Stimulated activated CD8-positive, alpha-beta memory T cell treated with anti-CD3 and anti-CD28 coated beads, Interleukin-7, amount 100 ng/mL, for 4 hours (primary cell): Measurements from ENCODE around the gene ERG28.
"Not testable (repeated sequence)": the region's sequence is repeated elsewhere in the genome, so short reads cannot be mapped to it uniquely, and the experiment has no call there.

Experiments
- DNase-seq, 2 donors: peaks; one replicate each; pipeline ENCODE4 v3.0.0-alpha.2; 2020; ENCODE audit warnings: low read depth in 2 of 2

The ERG28 gene, protein sequence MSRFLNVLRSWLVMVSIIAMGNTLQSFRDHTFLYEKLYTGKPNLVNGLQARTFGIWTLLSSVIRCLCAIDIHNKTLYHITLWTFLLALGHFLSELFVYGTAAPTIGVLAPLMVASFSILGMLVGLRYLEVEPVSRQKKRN

DNA sequence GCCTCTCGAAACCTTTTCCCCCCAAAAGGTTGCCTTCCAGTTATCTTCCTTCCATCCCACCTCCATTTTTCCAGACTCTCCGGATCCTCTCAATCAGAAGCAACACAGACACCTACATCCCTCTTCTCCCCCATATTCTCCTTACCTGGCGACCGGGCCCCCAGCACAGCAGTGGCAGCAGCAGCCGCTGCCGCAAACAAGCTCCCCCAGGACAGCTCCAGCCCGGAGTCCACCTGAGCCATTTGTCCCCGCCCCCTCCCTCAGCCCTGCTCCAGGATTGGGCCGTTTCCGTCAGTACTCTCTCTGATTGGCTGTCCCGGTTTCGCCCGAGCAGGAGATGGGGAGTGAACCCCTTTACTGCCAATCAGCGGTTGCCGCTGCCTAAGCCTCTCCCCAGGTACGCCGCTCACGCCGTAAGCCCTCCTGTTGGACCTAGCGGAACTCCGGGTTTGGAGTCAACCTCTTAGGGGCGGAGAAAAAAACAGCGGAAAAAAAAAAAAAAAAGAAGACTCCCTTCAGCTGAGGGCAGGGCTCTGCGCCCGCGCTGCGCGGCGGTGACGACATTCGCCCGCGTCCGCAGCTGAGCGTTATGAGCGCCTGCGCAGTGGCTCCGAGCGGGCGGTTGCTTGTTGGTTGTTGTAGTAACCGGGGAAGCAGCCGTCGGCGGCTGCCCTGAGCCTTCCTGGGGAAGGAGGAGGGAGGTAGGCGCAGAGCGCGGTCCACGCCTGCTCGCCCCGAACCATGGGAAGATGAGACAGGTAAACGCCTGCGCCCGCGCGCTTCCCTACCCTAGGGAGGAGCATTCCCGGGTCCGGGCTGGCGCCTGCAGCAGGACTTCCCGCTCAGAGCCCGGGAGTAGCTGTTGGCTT is at the start of gene ERG28, which contains the start of gene TTLL5:
ERG28 (minus strand) TSS at position 247 of the 869 bp plus-strand sequence. CDS start 3,374 bp downstream, outside the sequence.
TTLL5 (plus strand) TSS at position 617 of the 869 bp plus-strand sequence. CDS start 1,904 bp downstream, outside the sequence.
- peak; percentile 92 to 95 for DNase-seq

DNA sequence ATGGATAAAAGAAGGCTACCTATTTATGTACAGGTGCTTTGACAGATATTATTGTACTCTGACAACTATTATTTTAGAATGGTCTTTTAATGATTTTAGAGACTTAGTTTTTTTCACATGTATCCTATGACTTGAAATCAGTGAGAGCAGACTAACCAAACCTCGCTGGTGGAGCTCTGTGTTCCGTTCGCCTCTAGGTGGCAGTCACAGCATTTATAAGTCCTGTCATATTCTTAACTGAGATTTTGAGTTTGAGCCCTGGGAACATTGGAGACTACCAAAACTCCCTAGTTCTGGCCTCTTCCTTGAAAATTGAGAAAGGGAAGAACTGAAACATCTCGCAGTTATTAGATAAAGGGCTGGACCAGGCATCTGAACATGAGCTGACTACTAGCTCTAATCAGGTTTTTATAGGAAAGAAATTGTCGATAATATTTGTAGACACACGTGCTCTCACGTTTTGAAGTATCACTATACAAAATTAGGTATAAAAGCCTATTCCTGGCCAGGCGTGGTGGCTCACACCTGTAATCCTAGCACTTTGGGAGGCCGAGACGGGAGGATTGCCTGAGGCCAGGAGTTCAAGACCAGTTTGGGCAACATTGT is 48.6 kb upstream of the ERG28 start:
- DNase-seq, result peak; percentile 11 to 39

DNA sequence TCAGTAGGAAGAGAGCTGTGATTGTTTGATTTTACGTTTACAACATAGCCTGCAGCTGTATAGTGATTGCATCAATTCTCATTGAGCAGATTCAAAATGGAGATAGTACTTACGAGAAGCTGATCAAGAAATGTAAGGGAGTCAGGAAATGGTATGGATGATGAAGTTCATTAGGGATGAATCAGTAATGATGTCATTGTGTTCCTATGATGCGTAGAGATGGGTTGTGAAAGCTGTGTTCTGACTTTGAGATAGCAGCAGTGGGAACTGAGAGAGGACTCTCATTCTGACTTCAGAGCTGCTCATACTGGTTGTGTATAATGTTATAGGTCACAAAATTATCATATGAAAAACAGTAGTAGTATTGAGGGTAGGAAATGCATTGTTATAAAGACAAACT is 44.3 kb upstream of the ERG28 start:
- no peak for DNase-seq

DNA sequence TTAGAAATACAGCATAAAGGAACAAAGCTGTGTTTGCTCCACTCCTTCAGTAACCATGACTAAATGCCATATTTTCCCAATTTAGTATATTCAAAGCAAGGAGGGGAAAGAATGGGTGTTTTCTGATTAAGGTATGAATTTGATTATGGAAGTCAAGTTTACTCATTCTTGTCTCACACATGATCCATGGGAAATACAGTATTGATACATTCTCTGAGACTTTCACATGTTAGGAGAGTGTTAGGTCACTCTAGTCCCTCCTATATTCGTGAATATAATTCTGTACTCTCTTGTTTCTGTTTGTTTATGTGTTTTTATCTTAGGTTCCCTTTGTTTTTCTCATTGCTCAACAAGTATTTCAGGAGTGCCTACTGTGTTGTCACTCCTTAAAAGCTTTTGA is 42.8 kb upstream of the ERG28 start:
- no peak for DNase-seq

DNA sequence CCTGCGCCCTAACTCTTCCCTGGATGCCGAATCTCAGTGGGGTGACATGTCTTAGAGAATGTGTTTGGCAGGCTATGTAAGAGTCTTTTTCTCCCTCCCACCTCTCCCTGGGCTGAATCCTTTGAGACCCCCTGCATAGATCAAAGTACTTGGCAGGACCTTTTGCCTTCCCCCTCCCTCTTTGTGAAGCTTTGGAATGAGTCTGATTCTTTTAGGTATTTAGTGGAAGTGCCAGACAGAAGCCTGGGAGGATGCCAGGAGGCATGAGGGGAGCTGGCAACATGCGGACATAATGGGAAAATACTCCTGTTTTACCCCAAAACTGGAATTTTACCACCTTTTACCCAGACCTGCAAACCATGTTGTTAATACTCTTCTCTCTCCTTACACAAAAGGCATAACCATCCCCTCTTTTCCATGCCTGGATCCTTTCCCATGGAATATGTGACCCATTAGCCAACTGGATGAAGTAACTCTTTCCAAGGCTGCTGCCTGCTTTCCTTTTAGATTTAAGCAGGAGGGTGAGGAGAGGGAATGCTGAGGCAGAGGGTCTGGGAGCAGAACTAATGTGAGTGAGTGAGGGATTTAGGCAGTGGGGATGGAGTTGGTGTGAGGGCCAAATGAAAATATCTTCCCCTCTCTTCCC is 42.1 kb upstream of the ERG28 start:
- no peak for DNase-seq

DNA sequence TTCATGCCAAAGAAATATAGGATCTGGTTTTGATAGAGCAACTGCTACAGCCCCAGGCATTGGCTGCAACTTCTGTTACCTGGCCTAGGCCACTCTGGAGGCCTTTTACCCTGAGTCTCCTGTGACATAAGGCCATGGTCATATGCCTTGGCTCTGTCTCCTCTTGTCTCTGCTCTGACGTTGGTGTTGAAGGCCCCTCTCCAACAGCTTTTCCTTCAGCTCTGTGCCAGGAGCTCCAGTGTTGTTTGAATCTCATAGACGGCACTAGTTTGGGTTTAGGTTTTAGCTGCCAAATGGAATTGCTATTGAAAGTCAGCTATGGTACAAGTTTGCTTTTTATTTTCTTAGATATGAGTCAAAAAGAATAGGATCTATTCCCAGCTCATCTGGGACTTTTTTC is 41.4 kb upstream of the ERG28 start:
- DNase-seq, result no peak

DNA sequence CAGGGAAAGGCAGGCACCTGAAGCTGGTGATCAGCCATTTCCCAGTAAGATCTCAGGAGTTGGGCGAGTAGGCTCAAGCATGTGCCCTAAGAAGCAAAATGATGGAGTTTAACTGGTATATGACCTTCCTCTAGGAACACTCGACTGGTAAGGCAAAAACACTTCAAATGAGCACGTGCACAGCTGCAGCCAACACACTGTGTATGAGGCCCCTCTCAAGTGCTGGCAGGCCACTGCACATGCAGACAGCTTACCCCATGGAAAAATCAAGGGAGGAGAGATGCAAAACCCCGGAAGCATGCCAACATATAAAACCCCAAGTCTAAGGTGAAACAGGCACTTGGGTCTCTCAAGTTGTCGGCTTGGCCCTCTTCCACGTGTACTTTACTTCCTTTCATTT is 39.6 kb upstream of the ERG28 start:
- no peak for DNase-seq

DNA sequence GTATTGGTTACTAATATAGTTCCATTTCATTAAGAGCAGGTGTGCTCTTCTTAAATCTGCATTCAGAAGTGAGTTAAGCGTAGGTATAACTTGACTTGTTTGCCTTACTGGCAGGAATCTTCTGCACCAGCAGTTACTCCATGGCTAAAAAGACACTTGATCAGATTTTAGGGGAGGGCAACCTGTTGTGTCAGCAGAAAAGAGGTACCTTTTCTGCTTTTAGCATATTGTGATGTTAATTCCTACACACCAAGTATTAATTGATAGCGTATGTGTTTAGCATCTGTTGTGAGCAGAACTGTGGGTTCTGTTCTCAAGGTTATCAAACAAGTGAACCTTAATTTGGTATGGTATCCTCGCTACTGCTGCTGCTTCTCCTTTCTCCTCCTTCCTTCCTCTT is 38.7 kb upstream of the ERG28 start:
- DNase-seq, result no peak

DNA sequence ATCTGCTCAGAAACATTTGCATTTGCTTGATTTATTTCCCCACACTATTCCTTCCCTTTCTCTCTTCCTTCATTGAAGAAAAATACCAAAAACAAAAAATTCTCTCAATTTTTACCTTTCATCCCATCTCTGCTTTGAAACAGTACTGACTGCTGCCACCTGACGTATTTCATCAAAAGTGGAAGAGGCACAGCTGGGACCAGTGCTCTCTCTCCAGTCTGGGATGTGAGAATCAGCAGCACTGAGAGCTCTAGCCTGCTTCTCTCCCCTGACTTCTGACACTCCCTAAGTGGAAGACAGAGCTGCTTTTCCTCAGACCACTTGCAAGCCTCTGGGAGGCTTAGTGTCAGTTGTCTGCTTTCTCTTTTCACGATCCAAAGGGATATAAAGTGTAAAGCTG is 37.2 kb upstream of the ERG28 start:
- DNase-seq, result no peak

DNA sequence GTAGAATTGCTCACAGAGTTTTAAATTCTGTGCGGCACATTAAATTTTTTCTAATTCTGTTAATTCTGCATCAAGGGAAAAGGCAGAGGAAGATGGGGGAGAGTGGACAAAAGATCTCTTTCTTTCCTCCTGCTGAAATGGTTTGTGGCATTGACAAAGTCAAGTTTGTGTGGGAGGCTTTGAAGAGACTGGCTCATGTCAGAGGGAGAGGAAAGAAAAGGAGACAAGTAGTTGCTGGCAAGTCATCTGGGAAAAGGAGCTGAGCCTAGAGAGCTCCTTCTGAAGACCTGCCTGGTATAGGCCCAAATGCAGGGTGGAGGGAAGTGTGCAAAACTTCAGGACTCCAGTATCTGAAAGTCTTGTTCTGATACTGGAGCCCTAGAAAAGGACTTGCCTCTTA is 36.7 kb upstream of the ERG28 start:
- no peak for DNase-seq

DNA sequence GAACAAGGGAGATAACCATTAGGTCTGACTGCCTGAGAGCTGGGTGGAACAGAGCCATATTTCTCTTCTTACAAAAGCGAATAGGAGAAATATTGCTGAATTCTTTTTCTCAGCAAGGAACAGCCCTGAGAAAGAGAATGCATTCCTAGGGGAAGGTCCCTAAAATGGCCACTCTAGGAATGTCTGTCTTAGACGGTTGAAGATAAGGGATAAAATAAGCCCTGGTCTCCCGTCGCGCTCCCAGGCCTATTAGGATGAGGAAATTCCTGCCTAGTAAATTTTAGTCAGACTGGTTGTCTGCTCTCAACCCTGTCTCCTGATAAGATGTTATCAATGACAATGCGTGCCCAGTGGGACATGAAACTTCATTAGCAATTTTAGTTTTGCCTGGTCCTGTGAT is 34.3 kb upstream of the ERG28 start:
- DNase-seq, result not testable (repeated sequence)

DNA sequence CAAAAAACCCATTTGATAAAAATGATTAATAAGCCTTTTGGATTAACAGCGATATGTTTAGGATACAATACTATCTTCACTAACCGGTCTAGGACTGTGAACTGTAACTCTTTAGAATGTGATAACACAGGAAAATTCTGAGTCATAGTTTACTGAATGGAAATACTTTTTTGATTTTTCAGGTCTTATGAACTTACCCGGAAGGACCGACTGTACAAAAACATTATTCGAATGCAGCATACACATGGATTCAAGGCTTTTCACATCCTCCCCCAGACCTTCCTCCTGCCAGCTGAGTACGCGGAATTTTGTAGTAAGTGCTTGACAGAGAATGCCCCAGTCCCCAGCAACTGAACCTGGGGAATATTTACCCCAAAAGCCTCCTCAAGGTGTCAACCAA is 29.3 kb upstream of the ERG28 start:
- no peak for DNase-seq

DNA sequence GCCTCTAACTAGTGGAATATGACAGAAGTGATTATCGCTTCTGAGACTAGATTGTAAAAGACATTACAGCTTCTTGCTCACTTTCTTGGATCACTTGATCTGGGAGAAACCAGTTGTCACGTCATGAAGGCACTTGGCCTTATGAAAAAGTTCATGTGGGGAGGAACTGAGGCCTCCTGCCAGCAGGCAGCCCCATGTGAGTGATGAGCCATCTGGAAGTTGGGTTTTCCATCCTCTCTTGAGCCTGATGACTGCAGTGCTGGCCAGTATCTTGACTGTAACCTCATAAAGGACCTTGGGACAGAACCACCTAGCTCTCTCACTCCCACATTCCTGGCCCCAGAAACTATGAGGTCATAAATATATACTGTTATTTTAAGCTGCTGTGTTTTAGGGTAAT is 28.3 kb upstream of the ERG28 start:
- no peak for DNase-seq

DNA sequence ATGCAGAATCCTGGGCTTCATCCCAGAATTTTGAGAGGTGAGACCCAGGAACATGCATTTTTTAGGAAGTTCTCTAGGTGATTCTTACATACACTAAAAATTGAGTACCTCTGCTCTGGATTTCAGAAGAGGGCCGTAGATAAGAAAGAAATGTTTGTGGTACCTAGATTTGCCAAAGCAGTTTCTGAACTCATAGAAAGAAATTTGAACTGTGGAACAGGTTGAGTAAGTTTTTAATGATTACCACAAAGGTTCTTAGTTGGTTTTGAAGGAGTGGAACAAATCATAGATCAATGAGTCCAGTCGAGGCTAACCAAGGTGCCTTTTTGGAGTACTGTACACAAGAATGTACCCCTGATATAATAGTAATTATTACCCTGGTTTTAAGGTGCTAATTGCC is 25.2 kb upstream of the ERG28 start:
- no peak for DNase-seq

DNA sequence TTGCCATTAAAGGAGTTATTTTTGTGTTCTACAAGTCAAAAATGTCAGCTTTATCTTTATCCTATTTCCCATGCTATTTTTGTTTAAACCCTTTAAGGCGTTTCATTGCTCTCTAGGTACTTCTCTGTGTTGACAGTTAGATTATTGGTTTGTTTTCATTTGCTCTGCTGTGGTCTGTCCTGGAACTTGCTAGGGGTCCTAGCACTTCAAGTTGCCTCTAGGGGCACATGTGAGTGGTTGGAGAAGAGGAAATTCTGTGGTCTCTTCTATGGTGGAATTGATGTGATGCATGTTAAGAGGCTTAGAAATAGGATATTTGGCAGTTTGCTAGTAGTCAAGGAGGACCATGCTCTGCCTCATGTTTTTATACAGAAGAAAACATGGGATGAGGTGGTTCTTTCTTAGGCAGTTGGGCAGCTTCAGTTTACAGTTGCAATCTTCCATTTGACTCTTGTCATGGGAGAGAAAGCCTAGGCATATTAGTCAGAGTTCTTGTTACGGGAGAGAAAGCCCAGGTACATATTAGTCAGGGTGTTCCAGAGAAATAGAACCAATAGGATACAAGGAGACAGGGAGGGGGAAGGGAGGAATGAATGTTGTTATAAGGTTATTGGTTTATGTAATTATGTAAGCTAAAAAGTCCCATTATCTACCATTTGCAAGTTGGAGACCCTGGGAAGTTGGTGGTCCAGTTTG is 14.7 kb upstream of the ERG28 start:
- no peak for DNase-seq

DNA sequence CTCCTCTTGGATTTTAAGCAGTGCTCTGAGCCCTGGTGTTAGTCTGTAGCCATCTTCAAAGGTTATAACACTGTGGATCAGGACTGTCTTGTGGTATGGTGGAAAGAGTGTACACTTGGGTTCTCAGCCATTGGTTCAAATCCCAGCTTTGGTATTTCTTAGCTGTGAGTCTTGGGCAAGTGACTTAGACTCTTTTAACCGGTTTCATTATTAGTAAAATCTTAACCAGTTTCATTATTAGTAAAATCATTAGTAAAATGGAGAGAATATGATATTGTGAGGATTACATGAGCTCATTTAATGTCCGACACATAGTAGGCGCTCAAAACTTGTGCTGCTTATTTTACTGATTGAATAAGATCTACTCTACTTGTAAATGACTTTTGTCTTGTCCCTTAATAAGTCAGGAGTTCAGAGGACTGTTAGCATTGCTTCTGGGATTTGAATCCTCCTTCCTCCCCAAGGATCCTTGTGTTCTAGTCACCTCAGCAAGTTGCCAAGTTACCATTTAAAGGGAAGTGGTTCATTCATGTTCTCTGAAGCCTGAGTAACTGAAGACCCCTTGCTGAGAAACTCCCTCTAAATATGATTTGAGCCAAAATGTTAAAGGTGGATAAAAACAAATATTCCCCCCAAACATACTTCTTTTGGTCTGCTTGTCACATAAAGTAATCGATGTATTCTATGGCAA is 12.8 kb upstream of the ERG28 start:
- DNase-seq, result no peak

DNA sequence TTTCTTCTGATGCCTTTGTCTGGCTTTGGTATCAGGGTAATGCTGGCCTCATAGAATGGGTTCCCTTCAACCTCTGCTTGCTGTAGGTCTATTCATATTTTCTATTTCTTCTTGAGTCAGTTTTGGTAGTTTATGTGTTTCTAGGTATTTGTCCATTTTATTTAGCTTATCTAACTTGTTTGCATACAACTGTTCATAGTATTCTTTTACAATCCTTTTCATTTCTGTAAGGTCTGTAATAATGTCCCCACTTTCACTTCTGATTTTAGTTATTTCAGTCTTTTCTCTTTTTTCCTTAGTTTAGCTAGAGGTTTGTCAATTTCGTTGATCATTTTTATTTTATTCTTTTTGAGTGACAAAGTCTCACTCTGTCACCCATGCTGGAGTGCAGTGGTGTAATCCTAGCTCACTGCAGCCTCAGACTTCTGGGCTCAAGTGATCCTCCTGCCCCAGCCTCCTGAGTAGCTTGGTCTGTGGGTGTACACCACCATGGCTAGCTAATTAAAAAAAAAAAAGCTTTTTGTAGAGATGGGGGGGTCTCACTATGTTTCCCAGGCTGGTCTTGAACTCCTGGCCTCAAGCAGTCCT is 12.0 kb upstream of the ERG28 start:
- DNase-seq, result no peak

DNA sequence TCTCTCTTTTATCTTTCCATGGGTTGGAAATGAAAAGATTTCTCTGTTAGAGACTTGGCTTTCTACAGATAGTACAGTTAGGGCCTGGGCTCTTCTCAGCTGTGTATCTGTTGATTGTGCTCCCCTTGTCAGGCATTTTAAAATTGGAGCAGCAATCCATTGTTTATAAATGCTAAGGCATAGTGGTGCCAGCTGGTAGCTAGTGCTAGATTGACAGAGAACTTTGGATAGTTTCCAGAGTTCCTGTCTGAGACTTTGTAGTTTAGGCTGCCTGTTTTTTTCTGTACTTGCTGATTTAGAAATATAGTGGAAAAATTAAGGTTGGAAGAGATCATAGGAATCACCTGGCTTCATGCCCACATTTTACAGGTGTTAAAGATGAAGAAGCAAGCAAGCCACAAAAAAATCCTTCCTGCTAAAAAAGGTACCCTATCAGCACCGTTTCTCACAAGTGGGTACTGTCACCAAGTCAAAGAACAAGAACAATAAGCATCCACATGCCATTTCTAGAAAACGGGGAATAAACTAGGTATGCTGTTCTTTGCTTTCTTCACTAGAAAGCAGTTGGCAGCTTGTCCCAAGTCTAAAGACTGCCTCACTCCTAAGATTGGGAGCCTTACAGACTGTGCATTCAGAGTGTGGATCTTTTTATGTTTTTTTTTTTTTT is 6.6 kb upstream of the ERG28 start:
- no peak for DNase-seq

DNA sequence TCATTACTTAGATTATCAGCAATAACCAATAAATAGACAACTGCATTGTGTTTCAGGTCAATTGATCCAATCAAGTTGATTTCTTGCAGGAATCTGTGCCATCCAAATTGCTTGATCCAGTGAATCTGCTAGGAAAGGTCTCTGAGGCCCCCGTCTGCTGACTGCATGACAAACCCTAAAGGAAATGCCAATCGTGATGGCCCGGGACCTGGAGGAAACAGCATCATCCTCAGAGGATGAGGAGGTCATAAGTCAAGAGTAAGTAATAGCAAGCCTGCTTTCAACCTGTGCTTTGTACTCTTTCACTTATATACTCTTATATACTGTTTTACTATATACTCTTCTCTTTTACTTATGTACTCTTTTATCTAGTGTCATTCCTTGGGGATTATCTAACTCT is 2.3 kb upstream of the ERG28 start:
- DNase-seq, result no peak

DNA sequence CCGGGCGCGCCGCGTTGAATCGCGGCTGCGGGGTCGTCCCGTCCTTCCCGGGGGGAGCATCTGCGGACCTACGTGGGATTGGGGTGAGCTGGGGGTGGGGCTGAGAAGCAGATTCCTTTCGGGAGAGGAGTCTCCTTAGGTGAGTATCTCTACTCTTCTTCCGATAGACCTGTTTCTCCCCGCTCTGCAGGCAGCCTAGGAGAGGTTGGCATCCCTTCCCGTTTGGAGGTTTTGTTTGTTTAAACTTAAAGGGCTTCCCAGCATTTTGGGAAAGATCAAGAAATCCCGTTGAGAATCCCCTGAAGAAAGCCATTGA is 781 bp upstream of the ERG28 start:
- no peak for DNase-seq

DNA sequence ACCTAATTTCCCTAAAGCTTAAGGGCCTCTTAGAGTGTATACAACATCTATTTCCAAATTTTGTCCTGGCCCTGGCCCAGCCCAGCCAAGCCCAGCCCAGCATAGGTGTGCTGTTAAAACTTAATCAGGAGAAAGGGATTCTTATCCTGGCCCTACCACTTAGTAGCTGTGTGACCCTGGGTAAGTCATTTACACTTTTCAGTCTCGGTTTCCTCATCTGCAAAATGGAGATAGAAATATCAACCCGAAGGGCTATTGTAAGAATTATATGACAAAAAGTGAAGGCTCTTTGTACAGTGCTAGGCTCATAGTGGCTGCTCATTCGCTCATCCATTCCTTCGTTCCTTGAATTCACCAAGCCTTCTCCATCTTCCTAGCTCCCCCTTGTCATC is 442 bp downstream of the ERG28 start:
- no peak for DNase-seq
